ENCODE data around the gene PTPRA. TPM values are rescaled to one million over a fixed set of nuclear protein-coding genes. Genes with fewer than 3 reads are reported as not detected.
A peak's percentile ranks its signal among the peaks of the same experiment; 100 is the strongest.
"Not testable (repeated sequence)": the region's sequence is repeated elsewhere in the genome, so short reads cannot be mapped to it uniquely, and the experiment has no call there.

PTPRA gene
- total RNA-seq, 1 donor, result 45.0 TPM

- DNase-seq (ENCODE audit: low read depth in 2 of 3, low spot score in 2 of 3), result no peak
Measured at GRCh38 chr20:2888224-2888955, 15.1 kb downstream of the PTPRA start.

DNA sequence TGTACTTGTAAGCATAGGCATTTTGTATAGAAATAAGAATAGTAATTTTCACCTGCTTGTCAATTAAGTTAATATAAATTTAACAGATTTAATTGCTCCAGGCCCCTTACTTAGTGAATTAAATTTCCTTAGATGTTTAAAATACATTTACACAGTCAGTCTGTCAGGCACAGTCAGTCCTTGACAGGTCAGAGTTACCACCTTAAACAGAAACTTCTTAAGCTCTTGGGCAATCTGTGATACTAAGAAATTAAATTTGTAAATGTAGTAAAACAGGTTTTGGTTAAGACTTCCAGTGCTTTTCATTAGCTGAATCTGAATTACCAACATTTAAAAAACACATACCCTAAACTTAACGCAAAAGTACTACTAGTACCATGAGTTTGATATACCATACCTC lies 15.9 kb downstream of the PTPRA start:
- no peak for DNase-seq (ENCODE audit: low read depth in 2 of 3, low spot score in 2 of 3)

GRCh38 chr20:2889797-2890196 lies 16.5 kb downstream of the PTPRA start:
- DNase-seq (ENCODE audit: low read depth in 2 of 3, low spot score in 2 of 3), result no peak

- no peak for DNase-seq (ENCODE audit: low read depth in 2 of 3, low spot score in 2 of 3)
Measured at GRCh38 chr20:2890742-2891141, 17.5 kb downstream of the PTPRA start.

GRCh38 chr20:2891343-2891742 lies 18.1 kb downstream of the PTPRA start:
- no peak for DNase-seq (ENCODE audit: low read depth in 2 of 3, low spot score in 2 of 3)

DNA sequence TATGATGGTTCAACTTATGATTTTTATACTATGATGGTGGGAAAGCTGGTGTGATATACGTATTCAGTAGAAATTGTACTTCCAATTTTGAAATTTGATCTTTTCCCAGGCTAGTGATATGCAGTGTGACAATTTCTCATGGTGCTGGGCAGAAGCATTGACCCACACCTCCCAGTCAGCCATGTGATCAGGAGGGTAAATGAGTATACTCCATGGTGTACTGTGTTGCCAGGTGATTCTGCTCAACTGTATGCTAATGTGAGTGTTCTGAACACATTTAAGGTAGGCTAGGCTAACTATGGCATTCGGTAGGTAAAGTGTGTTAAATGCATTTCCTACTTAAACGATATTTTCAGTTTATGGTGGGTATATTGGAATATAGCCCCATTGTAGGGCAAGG lies 19.1 kb downstream of the PTPRA start:
- no peak for DNase-seq (ENCODE audit: low read depth in 2 of 3, low spot score in 2 of 3)

DNA sequence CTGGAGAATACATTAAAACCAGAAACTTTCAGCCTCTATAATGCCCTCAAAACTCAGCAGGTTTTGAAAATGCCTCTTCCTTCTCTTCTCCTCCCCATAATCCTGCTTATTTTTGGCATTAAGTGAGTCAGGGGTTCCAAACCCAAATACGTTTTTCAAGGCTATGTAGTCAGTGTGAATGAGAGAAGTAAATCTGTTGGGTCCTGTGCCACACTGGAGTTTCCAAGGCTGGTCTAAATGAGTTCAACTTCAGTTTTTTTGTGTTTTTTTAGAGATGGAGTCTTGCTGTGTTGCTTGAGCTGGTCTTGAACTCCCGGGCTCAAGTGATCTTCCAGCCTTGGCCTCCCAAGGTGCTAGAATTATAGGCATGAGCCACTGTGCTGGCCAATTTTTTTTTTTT lies 20.9 kb downstream of the PTPRA start:
- DNase-seq (ENCODE audit: low read depth in 2 of 3, low spot score in 2 of 3), result no peak

DNA sequence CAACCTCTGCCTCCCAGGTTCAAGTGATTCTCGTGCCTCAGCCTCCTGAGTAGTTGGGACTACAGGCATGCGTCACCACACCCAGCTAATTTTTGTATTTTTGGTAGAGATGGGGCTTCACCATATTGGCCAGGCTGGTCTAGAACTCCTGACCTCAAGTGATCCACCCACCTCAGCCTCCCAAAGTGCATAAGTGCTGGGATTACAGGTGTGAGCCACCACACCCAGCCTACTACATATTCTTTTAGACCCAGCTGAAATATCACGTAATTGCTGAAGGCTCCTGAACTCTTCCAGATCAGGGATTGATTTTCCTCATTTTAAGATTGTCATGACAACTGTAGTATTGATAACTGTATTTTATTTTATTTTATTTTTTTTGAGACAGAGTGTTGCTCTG lies 21.9 kb downstream of the PTPRA start:
- DNase-seq (ENCODE audit: low read depth in 2 of 3, low spot score in 2 of 3), result not testable (repeated sequence)

DNA sequence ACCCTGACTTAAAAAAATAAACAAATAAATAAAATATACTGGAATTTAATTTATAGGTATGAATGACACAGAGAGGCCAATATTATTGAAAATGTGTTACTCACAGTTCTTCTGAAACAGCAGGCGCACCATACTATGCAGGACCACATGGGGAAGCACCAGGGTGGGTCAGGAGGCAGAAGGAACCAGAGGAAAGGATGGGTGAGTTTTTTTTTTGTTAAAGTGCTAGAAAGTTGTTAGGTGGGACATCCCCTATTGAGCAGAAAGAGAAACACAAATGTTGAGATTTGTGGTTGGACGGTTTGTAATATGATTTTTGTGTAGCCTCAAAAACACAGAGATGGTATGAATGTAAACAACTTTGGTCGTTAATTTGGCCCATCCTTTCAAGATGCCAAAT lies 26.0 kb downstream of the PTPRA start:
- no peak for DNase-seq (ENCODE audit: low read depth in 2 of 3, low spot score in 2 of 3)

- peak in 1 of 3 donors; percentile 19 for DNase-seq (ENCODE audit: low read depth in 2 of 3, low spot score in 2 of 3)
Measured at GRCh38 chr20:2900845-2901592, 27.7 kb downstream of the PTPRA start.

- no peak for DNase-seq (ENCODE audit: low read depth in 2 of 3, low spot score in 2 of 3)
Measured at GRCh38 chr20:2902291-2902690, 29.0 kb downstream of the PTPRA start.

DNA sequence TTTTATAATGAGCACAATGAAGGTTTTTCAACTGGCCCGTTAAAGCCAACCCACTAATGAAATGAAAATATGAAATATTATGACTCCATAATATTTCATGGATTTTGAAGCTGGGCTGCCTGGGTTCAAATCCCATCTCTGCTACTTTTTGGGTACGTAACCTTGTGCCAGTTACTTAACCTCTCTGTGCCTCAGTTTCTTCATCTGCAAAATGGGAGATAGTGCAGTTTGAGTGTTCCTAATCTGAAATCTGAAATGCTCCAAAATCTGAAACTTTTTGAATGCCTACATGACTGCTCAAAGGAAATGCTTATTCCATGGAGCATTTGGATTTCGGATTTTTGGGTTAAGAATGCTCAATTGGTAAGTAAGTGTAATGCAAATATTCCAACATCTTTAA lies 29.5 kb downstream of the PTPRA start:
- DNase-seq (ENCODE audit: low read depth in 2 of 3, low spot score in 2 of 3), result no peak

- DNase-seq (ENCODE audit: low read depth in 2 of 3, low spot score in 2 of 3), result no peak
Measured at GRCh38 chr20:2903686-2904085, 30.4 kb downstream of the PTPRA start.

DNA sequence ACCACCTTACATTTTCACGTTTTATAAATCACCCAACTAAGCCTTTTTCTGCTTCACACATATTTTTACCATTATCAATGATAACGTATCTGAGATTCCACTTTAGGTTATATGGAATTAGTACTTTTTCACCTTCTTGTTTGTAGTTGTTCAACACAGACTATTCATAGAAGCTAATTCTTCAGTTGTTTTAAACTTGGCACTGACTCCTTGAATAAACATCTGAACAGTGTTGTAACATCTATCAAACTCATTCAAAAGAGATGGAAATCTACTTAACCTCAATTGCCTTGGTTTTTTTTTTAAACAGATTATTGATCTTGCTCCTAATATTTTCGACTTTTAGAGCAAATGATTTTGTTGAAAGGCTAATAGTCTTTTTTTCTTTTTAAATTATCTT lies 34.2 kb downstream of the PTPRA start:
- DNase-seq (ENCODE audit: low read depth in 2 of 3, low spot score in 2 of 3), result no peak

DNA sequence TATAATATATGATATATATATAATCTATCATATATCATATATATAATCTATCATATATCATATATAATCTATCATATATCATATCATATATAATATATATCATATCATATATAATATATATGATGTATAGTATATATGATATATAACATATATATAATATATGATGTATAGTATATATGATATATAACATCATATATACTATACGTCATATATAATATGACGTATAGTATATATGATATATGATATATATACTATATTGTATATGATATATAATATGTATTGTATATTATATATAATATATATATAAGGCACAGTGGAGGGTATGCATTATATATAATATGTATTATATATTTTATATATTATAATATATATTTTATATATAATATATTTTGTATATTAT lies 36.7 kb downstream of the PTPRA start:
- no peak for DNase-seq (ENCODE audit: low read depth in 2 of 3, low spot score in 2 of 3)

GRCh38 chr20:2911200-2911599 lies 37.9 kb downstream of the PTPRA start:
- no peak for DNase-seq (ENCODE audit: low read depth in 2 of 3, low spot score in 2 of 3)

DNA sequence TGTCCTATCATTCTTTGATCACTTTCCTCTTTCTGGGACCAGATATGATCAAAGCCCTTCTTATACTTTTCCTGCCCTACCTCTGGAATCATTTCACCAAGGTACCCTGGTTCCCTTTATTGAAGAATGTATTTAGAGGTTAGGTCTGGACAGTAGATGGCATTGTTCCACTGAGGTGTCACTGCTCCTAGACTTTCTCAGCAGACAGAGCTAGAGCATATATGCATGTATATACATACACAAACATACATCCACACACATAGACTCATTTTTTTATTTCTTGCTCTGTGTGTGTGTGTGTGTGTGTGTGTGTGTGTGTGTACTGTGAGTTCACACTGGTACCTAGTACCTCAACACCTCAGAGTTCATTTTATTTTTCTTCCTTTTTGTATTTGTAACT lies 40.9 kb downstream of the PTPRA start:
- DNase-seq (ENCODE audit: low read depth in 2 of 3, low spot score in 2 of 3), result peak in 2 of 3 donors; percentile 31

DNA sequence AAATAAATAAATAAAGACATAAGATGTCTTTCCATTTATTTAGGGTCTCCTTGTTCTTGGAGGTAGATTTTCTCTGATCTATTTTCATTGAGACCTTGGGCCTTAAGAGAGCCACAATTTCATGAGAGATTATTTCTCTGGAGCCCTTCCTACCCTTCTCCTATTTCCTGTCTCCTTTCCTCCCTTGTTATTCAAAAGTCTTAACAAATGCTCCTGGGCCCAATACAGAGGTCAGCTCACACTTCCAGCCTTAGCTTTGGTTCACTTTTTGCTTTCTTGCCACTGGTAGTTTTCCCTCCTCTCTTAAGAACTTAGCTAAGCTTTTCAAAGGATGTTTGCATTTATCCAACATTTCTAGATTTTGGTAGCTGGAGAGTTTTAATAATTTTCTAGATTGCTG lies 44.0 kb downstream of the PTPRA start:
- DNase-seq (ENCODE audit: low read depth in 2 of 3, low spot score in 2 of 3), result no peak

- DNase-seq (ENCODE audit: low read depth in 2 of 3, low spot score in 2 of 3), result no peak
Measured at GRCh38 chr20:2918096-2919049, 45.1 kb downstream of the PTPRA start.

DNA sequence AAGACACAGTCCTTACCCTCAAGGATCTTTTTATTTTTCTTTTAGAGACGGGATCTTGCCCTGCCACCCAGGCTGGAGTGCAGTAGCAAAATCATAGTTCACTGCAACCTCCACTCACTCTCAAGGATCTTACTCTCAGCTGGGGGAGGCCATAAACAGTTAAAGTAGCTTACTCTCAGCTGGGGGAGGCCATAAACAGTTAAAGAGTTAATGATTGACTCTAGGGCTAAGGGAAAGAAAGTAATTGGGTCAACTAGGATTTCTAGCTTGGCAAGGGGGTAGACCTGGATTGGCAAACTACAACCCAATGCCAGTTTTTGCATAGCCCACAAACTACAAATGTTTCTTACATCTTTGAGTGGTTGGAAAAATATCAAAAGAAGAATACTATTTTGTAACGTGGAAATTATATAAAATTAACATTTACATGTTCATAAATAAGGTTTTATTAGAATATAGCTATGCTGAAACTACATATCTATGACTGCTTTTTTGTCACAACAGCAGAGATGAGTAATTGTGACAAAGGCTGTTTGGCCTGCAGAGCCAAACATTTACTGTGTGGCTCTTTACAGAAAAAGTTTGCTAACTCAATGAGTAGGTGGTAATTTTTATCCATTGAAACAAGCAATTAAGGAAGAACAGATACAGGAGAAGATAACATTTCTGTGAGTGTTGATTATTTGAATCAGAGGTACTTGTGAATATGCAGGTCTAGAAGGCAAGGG lies 46.4 kb downstream of the PTPRA start:
- no peak for DNase-seq (ENCODE audit: low read depth in 2 of 3, low spot score in 2 of 3)

DNA sequence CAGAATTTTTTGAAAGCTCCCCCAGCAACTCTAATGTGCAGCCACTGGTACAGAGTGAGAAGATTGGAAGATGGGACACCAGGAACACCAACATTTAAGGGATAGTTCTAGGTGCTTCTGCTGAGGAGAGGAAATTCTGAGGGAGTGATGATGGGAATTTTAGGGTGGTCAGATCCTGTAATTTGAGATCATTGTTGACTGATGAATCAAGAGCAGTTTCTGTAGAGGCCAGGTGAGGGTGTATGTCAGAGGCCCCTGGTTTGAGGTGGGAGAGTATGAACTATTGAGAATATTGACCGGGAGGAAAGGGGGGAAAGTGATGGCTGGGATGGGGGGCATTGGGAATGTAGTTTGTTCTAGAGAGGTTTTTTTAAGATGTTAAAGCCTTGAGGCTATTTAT lies 47.2 kb downstream of the PTPRA start:
- DNase-seq (ENCODE audit: low read depth in 2 of 3, low spot score in 2 of 3), result no peak
